GM12892 (cell line): Measurements from ENCODE around the gene WASHC2A. TPM values are rescaled to one million over a fixed set of nuclear protein-coding genes. Genes with fewer than 3 reads are reported as not detected.
"Not testable (repeated sequence)": the region's sequence is repeated elsewhere in the genome, so short reads cannot be mapped to it uniquely, and the experiment has no call there.

Experiments used
- DNase-seq: peaks from one replicate; pipeline ENCODE4 v3.0.0; 2011; ENCODE audit not compliant: insufficient read length
- FAIRE-seq: peaks from 2 replicates; lab custom pipeline; 2011; peaks lifted over from hg19 to GRCh38; lab: Jason Lieb, UNC
- POLR2A ChIP-seq: IDR thresholded peaks from 2 replicates; pipeline ENCODE4 v1.6.1; 2011; ENCODE audit warnings: low read depth, low read length, control low read depth
- POLR2AphosphoS5 ChIP-seq: IDR thresholded peaks from 2 replicates; pipeline ENCODE4 v1.6.1; 2011; ENCODE audit warnings: low read depth, low read length, control low read depth
- TAF1 ChIP-seq: IDR thresholded peaks from 2 replicates; pipeline ENCODE4 v1.6.1; 2011; ENCODE audit warnings: low read depth, mild to moderate bottlenecking, control low read depth, low read length, borderline replicate concordance
- polyA plus RNA-seq: library from polyadenylated mRNA; unstranded; fragments of >200 nt; gene quantifications from one replicate; pipeline ENCODE4 v1.2.1, GENCODE V29; 2012; ENCODE audit warnings: missing spikeins, inconsistent platforms; ENCODE audit not compliant: missing spikeins

WASHC2A gene, protein sequence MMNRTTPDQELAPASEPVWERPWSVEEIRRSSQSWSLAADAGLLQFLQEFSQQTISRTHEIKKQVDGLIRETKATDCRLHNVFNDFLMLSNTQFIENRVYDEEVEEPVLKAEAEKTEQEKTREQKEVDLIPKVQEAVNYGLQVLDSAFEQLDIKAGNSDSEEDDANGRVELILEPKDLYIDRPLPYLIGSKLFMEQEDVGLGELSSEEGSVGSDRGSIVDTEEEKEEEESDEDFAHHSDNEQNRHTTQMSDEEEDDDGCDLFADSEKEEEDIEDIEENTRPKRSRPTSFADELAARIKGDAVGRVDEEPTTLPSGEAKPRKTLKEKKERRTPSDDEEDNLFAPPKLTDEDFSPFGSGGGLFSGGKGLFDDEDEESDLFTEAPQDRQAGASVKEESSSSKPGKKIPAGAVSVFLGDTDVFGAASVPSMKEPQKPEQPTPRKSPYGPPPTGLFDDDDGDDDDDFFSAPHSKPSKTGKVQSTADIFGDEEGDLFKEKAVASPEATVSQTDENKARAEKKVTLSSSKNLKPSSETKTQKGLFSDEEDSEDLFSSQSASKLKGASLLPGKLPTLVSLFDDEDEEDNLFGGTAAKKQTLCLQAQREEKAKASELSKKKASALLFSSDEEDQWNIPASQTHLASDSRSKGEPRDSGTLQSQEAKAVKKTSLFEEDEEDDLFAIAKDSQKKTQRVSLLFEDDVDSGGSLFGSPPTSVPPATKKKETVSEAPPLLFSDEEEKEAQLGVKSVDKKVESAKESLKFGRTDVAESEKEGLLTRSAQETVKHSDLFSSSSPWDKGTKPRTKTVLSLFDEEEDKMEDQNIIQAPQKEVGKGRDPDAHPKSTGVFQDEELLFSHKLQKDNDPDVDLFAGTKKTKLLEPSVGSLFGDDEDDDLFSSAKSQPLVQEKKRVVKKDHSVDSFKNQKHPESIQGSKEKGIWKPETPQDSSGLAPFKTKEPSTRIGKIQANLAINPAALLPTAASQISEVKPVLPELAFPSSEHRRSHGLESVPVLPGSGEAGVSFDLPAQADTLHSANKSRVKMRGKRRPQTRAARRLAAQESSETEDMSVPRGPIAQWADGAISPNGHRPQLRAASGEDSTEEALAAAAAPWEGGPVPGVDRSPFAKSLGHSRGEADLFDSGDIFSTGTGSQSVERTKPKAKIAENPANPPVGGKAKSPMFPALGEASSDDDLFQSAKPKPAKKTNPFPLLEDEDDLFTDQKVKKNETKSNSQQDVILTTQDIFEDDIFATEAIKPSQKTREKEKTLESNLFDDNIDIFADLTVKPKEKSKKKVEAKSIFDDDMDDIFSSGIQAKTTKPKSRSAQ (N-terminal part only)
- 30.2 TPM for polyA plus RNA-seq

- TF ChIP-seq POLR2A (peak; percentile 69; the same call in 1 of the 2 replicates), POLR2AphosphoS5 (peak; percentile 54), TAF1 (peak; percentile 68; the same call in 1 of the 2 replicates)
- peak; percentile 56 for DNase-seq
- FAIRE-seq, result peak; percentile 98
Observed at GRCh38 chr10:50067546-50068351, at the start of gene WASHC2A. TSS of gene WASHC2A (plus strand) at chr10:50067954. CDS start at chr10:50068006, 52 bp downstream.

DNA sequence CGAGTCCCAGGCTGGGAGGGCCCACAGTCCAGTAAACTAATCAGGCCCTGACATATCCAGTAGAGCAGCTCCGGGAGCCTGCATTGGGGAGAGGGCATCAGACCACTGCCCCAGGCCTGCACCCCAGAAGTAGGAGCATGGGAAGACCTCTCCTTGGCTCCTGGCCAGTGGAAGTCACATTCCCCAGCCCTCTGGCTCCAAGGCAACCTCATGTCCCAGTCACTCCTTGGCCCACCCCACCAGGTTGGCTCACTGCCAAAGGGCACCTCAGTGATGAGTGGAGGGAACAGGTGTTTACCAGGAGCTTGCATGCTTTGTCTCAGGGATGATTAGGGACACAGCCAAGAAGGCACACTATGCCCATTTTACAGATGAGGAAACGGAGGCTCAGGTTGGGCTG, 48.5 kb upstream of the WASHC2A start:
- FAIRE-seq, result not testable (repeated sequence)

DNA sequence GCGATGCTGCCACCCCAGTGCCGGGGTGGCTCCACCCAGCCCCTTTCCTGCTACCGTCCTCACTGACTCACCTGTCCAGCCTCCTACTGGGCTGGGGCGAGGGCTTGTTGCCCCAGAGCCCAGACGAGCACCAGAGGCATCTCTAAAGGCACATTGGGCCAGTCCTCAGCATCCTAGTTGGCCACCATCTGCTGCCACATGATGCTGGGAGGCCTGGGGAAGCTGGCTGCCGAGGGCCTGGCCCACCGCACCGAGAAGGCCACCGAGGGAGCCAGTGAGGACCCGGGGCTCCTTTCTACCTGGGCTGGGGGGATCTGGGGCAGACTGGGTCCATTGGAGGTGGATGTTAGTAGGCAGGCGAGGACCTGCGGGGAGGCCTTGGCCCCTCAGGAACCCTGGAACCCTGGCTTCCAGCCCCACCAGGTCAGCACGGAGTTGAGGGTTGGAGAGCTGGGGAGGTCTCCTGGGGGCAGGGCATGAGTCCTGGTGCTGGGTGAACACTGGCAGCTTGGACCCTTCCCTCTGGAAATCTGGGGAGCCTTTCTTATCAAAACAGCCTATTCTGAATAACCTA, 47.2 kb upstream of the WASHC2A start:
- FAIRE-seq, DNase-seq: not testable (repeated sequence)

More for the DNA sequence above, 48.5 kb upstream of the WASHC2A start:
- not testable (repeated sequence) for DNase-seq

GRCh38 chr10:50021646-50022045, 46.1 kb upstream of the WASHC2A start:
- DNase-seq (no peak), FAIRE-seq (no peak)
- TF ChIP-seq POLR2AphosphoS5, result no peak

DNA sequence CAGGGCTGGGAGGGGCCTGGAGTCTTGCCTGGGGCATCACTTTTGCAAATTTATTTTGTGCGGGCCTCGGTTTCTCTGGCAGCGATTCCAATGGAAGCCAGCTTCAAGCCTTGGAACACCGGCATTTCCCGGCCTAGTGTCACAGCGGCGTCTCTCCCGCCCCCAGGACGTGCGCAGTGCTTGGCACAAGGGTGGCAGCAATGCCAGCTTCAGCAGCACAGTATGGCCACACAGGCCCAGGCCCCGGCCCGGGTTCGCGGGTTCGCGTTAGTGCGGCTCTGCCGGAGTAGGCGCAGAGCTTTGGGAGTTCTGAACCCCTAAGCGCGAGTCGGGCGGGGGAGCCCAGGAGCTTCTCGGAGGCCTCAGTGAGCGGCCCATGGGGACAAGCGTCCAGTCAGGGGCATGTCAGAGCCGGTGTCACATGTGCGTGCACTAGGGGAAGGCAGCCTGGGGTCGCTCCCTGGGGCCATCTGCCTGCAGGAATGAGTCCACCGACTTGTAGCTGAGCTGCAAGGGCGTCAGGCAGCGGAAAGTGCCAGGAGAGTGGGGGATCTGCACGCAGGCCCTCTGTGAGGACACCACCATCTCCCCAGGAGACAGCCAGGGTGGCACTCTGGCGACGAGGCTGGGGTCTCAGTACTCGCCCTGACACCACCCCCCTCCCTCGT, 42.9 kb upstream of the WASHC2A start:
- FAIRE-seq, DNase-seq: not testable (repeated sequence)

DNA sequence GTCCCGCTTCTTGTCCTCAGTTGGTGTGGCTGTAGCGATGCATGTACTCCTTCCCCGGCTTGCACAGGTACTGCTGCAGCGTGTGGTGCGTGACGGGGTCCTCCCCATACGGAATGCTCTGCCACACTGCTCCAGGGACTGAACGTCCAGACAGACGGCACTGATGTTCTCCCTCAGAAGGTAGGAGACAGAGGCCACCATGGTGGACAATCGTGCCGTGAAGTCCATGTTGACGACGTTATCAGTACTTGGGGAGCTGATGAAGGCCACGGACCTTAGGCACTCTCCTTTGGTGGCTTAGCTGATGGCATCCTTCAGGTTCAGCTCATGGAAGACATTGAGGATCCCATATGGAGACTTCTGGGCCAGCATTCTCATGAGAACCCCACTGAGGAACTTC, 42.1 kb upstream of the WASHC2A start:
- TF ChIP-seq TAF1 (no peak), POLR2AphosphoS5 (no peak), POLR2A (no peak)
- DNase-seq, result no peak
- no peak for FAIRE-seq

- TF ChIP-seq POLR2AphosphoS5, result no peak
- no peak for TF ChIP-seq TAF1
- TF ChIP-seq POLR2A, result no peak
- FAIRE-seq, result no peak
- DNase-seq, result no peak
Observed at GRCh38 chr10:50027195-50027594, 40.6 kb upstream of the WASHC2A start.

DNA sequence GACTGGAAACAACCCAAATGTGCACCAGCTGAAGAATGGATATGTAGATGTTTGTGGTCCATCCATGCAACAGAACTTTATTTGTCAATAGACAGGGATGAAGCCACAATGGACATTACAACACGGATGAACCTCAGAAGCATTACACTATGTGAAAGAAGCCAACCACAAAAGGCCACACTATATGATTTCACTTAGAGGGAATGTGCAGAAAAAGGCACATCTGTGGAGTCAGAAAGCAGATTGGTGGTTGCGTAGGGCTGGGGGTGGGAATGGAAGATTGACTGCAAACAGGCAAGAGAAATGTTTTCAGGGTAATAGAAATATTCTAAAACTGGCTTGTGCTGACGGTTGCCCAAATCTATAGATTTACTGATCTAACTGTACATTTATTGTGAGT, 34.3 kb upstream of the WASHC2A start:
- TF ChIP-seq POLR2AphosphoS5 (no peak), TAF1 (no peak), POLR2A (no peak)
- DNase-seq, result no peak
- no peak for FAIRE-seq

DNA sequence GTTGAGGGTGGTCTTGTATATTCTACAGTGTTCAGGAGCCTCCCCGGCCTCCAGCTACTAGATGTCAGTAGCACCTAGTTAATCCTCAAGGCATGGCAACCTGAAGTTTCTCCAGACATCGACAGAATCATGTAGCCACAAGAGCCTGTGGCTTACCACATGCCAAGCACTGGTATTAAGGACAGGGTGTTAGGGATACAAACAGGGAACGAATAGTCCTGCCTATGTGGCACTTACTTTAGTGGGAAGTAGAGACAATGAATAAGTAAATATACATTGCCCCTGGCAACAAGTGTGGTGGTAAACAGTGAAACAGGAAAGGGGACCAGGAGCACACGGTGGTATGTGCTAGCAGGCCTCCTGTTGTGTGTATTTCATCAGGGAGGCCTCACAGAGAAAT, 32.4 kb upstream of the WASHC2A start:
- FAIRE-seq, DNase-seq: not testable (repeated sequence)

GRCh38 chr10:50044941-50045664, 22.7 kb upstream of the WASHC2A start:
- TF ChIP-seq POLR2A, result no peak
- no peak for TF ChIP-seq POLR2AphosphoS5
- no peak for TF ChIP-seq TAF1
- FAIRE-seq (no peak), DNase-seq (no peak)

GRCh38 chr10:50046457-50046856, 21.3 kb upstream of the WASHC2A start:
- not testable (repeated sequence) for FAIRE-seq

GRCh38 chr10:50047594-50047993, 20.2 kb upstream of the WASHC2A start:
- DNase-seq, FAIRE-seq: not testable (repeated sequence)

More at GRCh38 chr10:50046457-50046856, 21.3 kb upstream of the WASHC2A start:
- DNase-seq, result not testable (repeated sequence)

- not testable (repeated sequence) for DNase-seq, FAIRE-seq
Observed at GRCh38 chr10:50051995-50052660, 15.6 kb upstream of the WASHC2A start.

DNA sequence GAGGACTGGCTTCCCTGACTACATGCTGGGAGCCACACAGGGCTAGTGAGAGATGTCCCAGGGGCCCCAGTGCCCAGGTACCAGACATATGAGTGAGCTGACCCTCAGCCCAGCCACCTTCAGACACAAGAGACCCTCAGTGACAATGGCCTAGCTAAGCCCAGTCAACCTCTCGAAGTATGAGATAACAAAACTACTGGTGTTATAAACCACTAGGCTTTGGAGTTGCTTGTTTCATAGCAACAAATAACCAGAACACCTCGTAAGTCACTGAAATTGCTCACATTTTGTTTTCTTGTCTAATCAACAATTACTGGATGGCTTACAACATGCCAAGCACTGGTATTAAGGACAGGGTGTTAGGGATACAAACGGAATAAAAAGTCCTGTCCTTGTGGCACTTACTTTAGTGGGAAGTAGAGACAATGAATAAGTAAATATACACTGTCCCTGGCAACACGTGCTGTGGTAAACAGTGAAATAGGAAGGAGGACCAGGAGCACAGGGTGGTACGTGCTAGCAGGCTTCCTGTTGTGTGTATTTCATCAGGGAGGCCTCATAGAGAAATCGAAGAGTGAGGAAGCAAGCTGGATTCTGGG, 14.9 kb upstream of the WASHC2A start:
- DNase-seq, FAIRE-seq: not testable (repeated sequence)
